GM19372 (cell line): Measurements from ENCODE around the gene SPRTN.

Source experiments
- ATAC-seq: cut with Tn5 transposase; IDR thresholded peaks from one replicate; pipeline ENCODE4 v1.9.1; 2021; ENCODE audit warnings: mild to moderate bottlenecking, low read depth, moderate library complexity; ENCODE audit not compliant: unreplicated experiment

The SPRTN gene, protein sequence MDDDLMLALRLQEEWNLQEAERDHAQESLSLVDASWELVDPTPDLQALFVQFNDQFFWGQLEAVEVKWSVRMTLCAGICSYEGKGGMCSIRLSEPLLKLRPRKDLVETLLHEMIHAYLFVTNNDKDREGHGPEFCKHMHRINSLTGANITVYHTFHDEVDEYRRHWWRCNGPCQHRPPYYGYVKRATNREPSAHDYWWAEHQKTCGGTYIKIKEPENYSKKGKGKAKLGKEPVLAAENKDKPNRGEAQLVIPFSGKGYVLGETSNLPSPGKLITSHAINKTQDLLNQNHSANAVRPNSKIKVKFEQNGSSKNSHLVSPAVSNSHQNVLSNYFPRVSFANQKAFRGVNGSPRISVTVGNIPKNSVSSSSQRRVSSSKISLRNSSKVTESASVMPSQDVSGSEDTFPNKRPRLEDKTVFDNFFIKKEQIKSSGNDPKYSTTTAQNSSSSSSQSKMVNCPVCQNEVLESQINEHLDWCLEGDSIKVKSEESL

DNA sequence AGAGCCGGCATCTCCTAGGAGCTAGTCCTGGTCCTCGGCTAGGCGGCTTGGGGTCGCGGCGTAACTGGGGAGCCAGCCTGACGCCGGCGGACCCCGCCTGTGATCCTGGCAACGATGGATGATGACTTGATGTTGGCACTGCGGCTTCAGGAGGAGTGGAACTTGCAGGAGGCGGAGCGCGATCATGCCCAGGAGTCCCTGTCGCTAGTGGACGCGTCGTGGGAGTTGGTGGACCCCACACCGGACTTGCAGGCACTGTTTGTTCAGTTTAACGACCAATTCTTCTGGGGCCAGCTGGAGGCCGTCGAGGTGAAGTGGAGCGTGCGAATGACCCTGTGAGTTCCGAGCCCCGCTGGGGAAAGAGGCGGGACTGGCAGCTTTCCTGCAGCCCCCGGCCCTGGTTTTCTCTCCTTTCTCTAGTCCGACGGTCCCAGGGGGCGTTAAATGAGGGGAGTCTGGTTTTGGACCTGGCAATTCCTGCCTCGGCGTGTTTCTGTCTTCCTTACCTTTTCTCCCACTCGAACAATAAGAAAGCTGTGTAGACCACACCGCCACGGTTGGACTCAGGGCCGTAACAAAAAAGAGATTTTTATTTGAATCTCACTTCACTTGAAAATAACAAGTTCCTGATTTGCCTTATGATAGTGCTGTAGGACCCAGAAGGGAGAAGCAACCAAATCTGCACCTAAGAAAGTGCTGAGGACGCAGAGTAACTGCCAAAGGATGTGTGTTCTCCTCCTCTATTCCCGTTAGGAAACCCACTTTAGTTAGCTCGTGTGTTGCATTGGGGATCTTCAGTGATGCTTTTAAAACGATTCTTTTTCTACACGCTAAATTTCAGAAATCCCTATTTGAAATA lies at the start of gene SPRTN:
TSS of gene SPRTN (plus strand) at position 24 of the 859 bp plus-strand sequence. CDS start at position 115, 91 bp downstream.
- peak; percentile 10 for ATAC-seq

DNA sequence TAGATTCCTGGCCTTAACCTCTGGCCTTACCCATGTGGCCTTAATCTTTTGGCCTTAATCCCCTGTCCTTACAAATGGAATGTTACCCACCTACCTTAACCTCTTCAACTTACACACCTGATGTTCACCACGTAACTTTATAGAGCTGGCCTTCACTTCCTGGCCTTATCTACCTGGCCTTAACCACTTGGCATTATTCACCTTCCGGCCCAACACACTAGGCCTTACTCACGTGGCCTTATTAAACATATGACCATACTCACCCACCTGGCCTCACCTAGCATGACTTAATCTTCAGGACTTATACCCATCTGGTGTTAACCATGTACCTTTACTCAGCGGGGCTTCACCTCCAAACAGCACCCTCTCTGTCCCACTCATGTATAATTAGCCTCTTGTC lies 42.2 kb upstream of the SPRTN start:
- ATAC-seq: no peak

DNA sequence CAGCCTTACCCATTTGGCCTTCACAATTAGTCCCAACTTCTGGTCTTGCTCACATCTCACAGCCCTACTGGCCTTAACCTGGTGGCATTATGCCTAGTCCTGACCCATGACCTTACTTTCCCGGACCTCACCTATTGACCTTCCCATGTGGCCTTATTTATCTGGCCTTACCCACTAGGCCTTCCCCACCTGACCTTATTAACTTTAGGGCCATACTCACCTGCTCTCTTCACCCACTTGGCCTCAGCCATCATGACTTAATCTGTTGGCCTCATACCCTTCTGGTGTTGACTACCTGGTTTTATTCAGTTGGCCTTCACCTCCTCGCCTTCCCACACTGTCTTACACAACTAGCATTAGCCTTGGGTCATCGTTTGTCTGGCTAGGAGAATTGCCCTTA lies 36.1 kb upstream of the SPRTN start:
- no peak for ATAC-seq

DNA sequence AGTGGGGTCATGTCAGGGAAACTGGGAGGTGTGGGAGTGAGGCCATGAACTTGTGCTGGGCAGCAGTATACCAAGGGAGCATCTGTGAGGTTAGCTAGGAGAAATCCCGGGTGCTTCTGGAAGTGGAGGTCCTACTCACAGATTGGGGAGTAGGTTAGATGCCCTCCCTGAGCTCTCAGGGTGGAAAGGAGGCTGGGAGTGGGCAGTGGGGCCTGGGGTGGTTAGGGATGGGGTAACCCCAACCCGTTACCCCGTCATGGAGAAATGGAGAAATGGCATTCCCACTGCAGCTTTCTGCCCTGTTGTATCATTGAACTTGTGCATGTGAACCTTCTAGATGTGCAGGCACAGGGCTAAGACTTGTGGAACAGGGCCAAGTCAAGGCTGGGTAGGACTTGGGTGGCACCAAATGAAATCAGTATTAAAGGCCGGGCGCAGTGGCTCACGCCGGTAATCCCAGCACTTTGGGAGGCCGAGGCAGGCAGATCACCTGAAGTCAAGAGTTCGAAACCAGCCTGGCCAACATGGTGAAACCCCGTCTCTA lies 27.6 kb upstream of the SPRTN start:
- ATAC-seq: no peak

DNA sequence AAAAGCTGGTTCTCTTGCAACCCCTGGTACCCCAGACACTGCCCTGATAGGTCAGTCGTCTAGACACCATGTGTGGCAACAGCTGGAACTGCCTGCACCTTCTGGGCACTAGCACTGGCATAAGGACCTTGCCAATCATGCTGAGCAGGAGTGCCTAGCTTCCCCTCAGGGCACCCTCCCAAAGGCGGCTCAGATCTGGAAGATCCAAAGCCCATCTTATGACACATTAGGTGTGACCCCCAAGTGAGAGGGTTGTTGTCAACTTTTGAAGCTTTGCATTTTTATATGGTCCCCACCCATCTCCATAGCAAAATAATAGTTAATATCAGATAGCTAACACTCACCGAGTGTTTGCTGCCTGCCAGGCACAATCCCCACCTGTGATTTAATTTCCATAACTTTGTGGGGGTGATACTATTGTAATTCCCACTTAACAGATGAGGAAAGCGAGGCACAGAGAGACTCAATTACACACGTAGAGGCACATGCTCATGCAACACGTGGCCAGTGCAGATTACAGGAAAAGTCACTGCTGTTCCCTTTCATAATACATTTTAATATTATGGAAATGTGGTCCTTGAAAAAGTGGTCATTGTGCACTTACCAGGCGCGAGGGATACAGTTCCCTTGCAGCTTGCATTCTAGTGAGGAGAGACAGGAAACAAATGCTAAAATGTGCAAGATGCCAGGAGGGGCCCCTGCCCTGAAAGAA lies 26.2 kb upstream of the SPRTN start:
- ATAC-seq: no peak

DNA sequence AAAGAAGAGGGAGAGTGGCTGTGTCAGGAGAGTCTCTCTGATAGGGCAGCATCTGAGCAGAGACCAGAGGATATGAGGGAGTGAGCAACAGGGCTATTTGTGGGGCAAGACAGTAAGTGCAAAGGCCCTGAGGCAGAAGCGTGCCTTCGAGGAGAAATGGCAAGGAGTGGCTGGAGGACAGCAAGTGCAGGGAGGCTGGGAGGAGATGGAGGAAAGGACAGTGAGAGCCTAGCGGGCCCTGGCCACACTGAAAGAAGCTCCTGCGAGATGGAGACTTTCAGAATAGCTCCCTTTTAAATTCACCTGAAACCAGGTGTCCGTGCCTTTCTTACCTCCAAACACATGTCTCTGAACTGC lies 25.7 kb upstream of the SPRTN start:
- ATAC-seq: no peak

DNA sequence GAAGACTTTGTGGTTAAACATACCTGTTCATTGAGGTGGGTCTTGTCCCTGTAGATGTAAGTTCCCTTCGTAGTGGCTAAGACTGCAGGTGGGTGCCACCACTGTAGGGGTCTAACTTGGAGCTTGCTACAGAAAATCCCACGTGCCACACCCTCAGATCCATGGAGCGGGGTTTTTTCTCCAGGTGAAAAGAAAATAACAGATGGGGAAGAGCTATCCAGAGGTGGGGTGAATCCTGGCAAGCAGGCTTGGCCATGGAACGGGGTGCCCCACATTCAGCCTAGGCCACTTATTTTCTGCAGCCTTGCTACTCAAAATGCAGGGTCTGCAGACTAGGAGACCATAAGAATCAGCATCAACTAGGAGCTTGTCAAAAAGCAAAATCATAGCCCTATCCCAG lies 24.4 kb upstream of the SPRTN start:
- no peak for ATAC-seq

DNA sequence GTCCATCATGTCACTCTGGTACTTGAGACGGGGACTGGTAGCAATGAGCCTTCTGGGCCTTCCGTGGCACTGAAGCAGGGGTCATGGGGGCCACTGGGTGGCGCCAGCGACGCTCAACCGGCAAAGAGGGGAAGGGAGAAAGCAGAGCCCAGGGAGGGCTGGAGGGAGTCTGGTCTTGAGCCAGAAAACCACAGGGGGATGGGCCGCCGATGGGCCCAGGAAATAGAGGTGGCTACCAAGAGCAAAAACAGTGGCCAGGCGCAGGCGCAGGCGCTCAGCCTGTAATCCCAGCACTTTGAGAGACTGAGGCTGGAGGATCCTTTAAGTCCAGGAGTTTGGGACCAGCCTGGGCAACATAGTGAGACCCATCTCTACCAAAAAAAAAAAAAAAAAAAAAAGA lies 22.2 kb upstream of the SPRTN start:
- peak; percentile 94 for ATAC-seq

DNA sequence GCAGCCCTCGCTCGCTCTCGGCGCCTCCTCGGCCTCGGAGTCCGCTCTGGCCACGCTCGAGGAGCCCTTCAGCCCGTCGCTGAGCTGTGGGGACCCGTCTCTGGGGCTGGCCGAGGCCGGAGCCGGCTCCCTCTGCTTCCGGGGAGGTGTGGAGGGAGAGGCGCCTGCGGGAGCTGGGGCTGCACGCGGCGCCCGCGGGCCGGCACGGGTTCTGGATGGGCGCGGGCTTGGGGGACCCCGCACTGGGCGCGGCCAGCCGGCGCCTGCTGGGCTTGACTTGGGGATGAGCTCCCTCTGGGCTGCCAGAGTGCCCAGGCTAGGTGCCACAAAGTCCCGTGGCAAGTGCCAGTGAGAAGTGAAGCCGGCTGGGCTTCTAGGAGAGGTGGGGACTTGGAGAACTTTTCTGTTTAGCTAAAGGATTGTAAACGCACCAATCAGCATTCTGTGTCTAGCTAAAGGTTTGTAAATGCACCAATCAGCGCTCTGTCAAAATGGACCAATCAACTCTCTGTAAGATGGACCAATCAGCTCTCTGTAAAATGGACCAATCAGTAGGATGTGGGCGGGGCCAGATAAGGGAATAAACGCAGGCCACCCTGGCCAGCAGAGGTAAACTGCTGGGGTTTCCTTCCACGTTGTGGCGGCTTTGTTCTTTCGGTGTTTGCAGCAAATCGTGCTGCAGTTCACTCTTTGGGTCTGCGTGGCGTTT lies 20.6 kb upstream of the SPRTN start:
- ATAC-seq: no peak

DNA sequence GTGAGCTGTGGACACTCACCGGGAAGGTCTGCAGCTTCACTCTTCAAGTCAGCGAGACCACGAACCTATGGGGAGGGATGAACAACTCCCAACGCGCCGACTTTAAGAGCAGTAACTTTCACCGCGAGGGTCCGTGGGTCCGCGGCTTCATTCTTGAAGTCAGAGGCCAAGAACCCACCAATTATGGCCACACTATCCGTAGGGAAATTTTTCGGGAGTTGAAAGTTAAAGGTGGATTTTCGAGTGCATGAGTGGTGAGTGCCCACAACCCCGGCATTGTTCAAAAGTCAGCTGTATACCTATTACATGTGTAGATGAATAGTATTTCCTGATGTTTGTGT lies 20.1 kb upstream of the SPRTN start:
- ATAC-seq: no peak

DNA sequence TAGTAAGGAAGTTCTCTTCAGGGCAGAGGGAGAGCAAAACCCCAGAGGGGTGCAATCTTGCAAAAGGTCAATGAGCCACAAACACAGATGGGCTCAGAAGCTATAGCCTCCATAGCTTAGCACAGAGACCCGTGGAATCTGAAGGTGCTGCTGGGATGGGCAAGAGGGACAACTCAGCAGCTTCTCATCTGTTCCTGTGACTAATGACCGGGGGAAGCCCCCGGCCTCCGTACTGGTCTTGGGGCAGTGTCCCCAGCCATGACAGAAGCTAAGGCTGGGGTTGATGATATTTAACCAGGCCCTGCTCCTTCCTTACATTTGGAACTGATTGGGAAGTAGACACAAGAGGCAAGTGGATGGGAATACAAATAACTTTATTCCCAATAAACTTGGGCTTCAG lies 19.5 kb upstream of the SPRTN start:
- ATAC-seq: no peak

DNA sequence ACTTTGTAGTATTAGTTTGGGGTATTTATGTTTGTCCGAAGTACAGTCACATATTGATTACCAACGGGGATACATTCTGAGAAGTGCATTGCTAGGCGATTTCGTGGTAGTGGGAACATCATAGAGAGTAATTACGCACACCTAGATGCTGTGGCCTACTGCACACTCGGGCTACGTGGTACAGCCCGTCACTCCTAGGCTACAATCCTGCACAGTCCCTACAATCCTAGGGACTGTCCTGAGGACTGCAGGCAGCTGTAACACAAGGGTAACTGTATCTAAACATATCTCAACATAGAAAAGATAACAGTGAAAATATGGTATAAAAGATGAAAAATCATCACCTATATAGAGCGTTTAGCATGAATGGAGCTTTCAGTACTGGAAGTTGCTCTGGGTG lies 19.0 kb upstream of the SPRTN start:
- ATAC-seq: no peak

DNA sequence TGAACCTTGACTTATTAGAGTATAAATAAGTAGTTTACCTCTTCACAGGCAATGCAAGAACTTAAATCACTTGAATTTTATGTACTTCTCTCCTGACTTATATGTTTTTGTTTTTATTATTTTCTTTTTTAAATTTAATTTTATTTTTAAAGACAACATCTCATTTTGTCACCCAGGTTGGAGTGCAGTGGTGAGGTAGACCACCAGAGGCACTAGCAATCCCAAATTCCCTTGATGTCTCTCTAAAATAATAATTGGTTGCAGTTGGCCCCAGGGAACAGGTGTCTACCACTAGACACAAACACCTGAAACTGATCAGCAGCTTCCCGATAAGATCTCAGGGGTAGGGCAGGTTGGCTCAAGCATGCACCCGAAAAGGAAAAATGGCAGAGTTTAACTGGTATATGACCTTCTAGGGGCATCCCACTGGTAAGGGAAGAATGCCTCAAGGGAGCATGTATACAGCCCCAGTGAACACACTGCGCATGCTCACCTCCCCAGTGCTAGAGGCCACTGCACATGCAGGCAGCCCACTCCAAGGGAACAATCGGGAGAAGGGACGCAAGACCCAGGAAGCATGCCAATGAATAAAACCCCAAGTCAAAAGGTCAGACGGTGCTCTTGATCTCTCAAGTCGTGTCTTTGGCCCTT lies 15.1 kb upstream of the SPRTN start:
- ATAC-seq: no peak

DNA sequence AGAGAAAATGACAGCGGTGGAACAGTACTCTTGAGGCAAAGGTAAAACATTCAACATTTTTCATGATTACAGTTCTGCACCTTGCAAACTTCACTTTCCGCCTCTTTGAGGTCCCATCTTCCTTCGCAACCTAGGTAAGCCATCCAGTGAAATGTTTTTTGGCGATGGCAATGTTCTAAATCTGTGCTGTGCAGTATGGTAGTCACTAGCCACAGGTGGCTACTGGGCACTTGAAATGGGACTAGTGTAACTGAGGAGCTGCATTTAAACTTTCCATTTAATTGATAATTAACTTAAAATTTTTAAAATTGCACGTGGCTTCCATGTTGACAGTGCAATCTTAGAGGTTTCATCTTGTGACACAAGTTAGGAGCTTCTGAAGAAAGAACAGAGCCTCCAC lies 13.4 kb upstream of the SPRTN start:
- no peak for ATAC-seq

DNA sequence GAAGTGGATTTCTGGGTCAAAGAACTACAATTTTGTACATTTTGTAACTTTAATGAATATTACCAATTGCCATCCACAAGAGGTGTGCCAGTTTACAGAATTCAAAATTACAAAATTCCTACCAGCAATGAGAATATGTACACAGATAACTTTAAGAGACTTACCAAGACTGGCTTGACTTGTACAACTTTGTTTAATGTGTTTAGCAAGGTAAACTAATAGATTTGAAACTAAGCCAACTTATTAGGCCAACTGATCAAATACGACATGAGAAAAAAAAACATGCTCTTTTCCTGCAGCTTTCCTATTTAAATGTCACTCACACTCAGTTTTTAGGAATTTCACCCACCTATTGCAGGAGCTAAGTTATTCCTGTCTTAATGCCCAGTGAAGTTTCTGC lies 11.8 kb upstream of the SPRTN start:
- ATAC-seq: no peak

DNA sequence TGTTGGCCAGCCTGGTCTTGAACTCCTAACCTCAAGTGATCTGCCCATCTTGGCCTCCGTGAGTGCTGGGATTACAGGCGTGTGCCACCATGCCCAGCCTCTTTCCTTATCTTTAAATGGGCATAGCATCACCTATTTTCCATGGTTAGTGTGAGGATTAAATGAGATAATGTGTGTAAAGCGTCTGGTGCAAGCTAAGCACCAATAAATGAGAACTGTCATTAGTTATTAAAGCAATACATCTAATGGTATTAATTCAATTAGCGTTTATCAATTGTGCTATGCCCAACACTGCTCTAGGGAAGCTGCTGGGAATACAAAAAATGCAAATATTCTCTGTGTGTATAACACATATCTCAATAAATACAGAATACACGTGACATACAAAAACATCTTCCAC lies 10.5 kb upstream of the SPRTN start:
- ATAC-seq: no peak

DNA sequence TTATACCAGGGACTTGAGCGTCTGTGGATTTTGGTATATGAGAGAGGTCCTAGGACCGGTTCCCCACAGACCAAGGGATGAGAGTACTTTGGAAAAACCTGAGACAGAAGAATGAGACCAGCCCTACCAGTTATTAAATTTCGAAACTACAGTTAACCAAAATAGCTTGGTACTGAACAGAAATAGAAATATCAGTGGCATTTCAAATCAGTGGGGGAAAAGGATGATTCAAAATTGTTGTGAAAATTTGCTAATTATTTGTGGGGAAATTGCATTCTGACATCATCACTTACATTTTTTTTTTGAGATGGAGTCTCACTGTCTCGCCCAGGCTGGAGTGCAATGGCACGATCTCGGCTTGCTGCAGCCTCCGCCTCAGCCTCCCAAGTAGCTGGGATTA lies 8.6 kb upstream of the SPRTN start:
- no peak for ATAC-seq

DNA sequence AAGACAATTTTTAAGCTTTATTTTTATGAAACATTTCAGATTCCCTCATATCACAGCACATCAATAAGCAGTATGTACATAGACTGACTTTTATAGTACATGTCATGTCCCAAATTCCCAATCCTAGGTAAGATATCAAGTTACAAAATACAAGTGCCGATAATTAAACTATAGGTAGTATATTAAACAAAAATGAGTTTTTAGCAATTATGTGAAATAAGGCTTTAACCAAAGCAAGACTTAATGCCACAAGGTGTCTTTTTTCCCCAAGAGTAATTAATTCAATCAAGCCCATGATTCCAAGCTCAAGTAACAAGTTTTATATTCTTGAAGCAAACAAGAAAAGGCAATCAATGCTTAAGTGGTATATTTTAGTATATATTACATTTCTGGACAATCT lies 5.3 kb upstream of the SPRTN start:
- no peak for ATAC-seq

DNA sequence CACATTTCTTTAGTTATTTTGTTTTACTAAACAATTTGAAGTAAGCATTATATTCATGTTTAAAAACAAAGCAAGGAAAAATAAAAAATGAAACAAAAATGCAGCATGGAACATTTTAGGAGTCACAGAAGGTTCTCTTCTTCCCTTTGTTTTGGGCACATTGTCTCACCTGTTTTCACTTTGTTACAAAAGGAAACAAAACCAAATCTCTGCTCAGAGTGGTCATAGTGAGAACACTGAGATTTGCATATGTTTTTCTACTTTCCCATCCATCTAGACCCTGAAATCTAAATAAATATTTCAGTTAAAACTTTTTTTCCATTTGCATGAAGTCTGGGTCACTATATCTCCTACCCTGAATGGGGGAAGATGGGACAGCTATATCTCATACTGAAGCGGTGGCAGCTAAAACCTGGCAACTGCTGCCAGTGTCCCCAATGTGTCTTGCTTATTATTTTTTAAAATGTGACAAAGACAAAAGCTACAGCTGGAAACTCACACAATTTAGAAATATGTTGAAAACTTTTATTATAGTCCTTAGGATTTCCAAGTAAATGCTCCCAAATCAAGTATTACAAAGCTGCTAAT lies 3.9 kb upstream of the SPRTN start:
- no peak for ATAC-seq
